Measurements from ENCODE around the gene SNX9. TPM values are rescaled to one million over a fixed set of nuclear protein-coding genes. Genes with fewer than 3 reads are reported as not detected.

The SNX9 gene
- total and polyA plus RNA-seq, 5 donors from 2014 or later = 16.4 to 31.6 (median 21.0) TPM

DNA sequence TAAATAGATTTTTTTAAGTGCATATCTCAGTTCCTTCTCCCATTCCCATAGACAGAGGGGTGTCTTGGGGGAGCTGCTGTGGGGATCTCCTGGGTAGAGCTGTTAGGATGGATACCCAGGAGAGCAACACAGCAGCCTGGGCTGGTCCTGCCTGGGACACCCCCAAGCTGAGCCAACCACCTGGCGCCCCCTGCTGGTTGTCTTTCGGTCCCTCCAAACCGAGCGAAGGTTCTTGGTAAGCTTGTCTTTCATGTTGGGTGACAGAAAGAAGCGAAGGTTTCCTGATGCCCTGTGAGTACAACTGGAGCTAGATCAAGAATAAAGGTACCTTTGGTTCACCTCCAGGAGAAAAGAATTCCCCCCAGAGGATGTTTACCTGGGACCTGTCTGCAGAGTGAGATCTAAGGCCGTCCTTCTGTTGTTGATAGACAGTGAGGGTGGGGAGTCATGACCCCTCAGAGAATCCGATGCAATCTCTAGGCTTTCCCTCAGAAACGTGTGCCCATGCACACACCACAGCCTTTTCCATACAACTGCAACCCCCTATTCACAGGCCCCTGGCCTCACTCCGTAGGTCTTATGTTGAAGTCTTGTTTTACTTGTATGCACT is 50.8 kb downstream of the SNX9 start:
- peak; percentile 58 to 86 (median 76) for DNase-seq
- H3K27me3 Mint-ChIP-seq = no peaks in the 10 kb centered on the region
- Histone ChIP-seq H3K4me3 (ENCODE audit: low read depth, low read length) (no peak overlapping the region), H3K36me3 (ENCODE audit: control insufficient read depth, insufficient read depth, low read length) (peaks cover 33% of the 10 kb centered on the region), H3K27me3 (ENCODE audit: control insufficient read depth, insufficient read depth, low read length) (no peaks in the 10 kb centered on the region), H3K9me3 (ENCODE audit: control insufficient read depth in 2 of 2, low read length in 2 of 2) (no peaks in the 10 kb centered on the region), H3K27ac (ENCODE audit: insufficient read depth, low read length, poor library complexity, severe bottlenecking) (no peak overlapping the region), H3K4me1 (ENCODE audit: control insufficient read depth, insufficient read depth, low read length, poor library complexity, severe bottlenecking) (peaks cover 13% of the 10 kb centered on the region)
- H3K27ac Mint-ChIP-seq = peak overlapping the region; percentile 27 to 74 (median 66)
- peak overlapping the region in 1 of 4 donors; percentile 23 for H3K4me3 Mint-ChIP-seq
- peak; percentile 68 to 78 for ATAC-seq (ENCODE audit: low read depth in 2 of 2)
- no peaks in the 10 kb centered on the region for H3K9me3 Mint-ChIP-seq
- H3K4me1 Mint-ChIP-seq = peaks cover 15 to 38% (median 21%) of the 10 kb centered on the region in 4 donors
- peaks cover 38% of the 10 kb centered on the region for H3K36me3 Mint-ChIP-seq

- Histone ChIP-seq H3K4me1 (ENCODE audit: control insufficient read depth, insufficient read depth, low read length, poor library complexity, severe bottlenecking) (peaks cover 25% of the 10 kb centered on the region), H3K27ac (ENCODE audit: insufficient read depth, low read length, poor library complexity, severe bottlenecking) (no peak overlapping the region), H3K4me3 (ENCODE audit: low read depth, low read length) (no peak overlapping the region), H3K36me3 (ENCODE audit: control insufficient read depth, insufficient read depth, low read length) (peaks cover 25% of the 10 kb centered on the region), H3K27me3 (ENCODE audit: control insufficient read depth, insufficient read depth, low read length) (no peaks in the 10 kb centered on the region), H3K9me3 (ENCODE audit: control insufficient read depth in 2 of 2, low read length in 2 of 2) (no peaks in the 10 kb centered on the region)
- H3K4me1 Mint-ChIP-seq = peaks cover 34 to 69% (median 40%) of the 10 kb centered on the region in 4 donors
- H3K27ac Mint-ChIP-seq = peak overlapping the region in 2 of 3 donors; percentile 87 to 98
- H3K27me3 Mint-ChIP-seq = no peaks in the 10 kb centered on the region
- no peak for DNase-seq
- H3K4me3 Mint-ChIP-seq = peak overlapping the region in 1 of 4 donors; percentile 48
- no peaks in the 10 kb centered on the region for H3K9me3 Mint-ChIP-seq
- peaks cover 62% of the 10 kb centered on the region for H3K36me3 Mint-ChIP-seq
- ATAC-seq (ENCODE audit: low read depth in 2 of 2) = no peak
Observed at GRCh38 chr6:157877149-157877548, 54.1 kb downstream of the SNX9 start.

- Histone ChIP-seq H3K27me3 (ENCODE audit: control insufficient read depth, insufficient read depth, low read length) (no peaks in the 10 kb centered on the region), H3K4me1 (ENCODE audit: control insufficient read depth, insufficient read depth, low read length, poor library complexity, severe bottlenecking) (peaks cover 25% of the 10 kb centered on the region), H3K4me3 (ENCODE audit: low read depth, low read length) (no peak overlapping the region), H3K9me3 (ENCODE audit: control insufficient read depth in 2 of 2, low read length in 2 of 2) (no peaks in the 10 kb centered on the region), H3K36me3 (ENCODE audit: control insufficient read depth, insufficient read depth, low read length) (peaks cover 28% of the 10 kb centered on the region), H3K27ac (ENCODE audit: insufficient read depth, low read length, poor library complexity, severe bottlenecking) (no peak overlapping the region)
- ATAC-seq (ENCODE audit: low read depth in 2 of 2) (no peak), DNase-seq (no peak)
- Mint-ChIP-seq H3K4me1 (peaks cover 34 to 70% (median 45%) of the 10 kb centered on the region in 4 donors), H3K4me3 (peak overlapping the region; percentile 9 to 48 (median 24)), H3K27ac (peak overlapping the region in 2 of 3 donors; percentile 87 to 98), H3K9me3 (no peaks in the 10 kb centered on the region), H3K27me3 (no peaks in the 10 kb centered on the region), H3K36me3 (peaks cover 69% of the 10 kb centered on the region)
Observed at GRCh38 chr6:157877573-157878438, 54.8 kb downstream of the SNX9 start.

DNA sequence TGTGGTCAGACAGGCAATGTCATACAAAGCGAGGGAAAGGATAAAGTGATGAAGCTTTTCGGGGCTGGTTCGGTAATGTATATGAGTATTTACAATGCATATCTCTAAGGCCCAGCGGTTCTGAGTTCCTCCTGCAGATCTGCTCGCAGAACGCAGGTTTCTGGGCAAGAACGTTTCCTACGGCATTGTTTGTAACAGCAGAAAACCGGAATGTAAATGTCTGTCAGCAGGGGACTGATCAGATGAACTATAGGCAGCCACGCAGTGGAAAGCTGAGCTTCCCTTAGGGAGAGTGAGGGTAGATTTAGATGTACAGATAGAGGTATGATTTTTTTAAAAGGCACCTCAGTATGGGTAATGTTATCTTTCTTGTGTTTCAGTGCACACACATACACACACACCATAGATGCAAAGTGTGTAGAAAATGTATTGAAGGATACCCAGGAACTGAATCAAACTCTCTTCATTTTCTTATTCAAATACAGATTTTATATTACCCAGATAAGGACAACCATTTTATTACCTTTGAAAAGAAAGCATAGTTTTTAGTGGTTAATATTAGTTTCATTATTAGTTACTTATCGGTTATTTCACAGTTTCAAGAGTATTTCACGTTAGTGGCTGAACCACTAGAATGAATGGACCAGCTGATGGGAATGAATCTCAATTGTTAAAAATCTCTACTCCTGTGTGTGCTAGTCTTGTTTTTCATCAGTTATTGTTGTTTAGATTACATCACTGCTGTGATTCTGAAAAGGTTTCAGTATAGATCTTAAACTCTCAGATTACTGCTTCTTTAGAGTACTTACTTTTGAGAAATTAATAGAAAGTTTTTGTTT is 56.2 kb downstream of the SNX9 start:
- Histone ChIP-seq H3K27me3 (ENCODE audit: control insufficient read depth, insufficient read depth, low read length) (no peaks in the 10 kb centered on the region), H3K36me3 (ENCODE audit: control insufficient read depth, insufficient read depth, low read length) (peaks cover 26% of the 10 kb centered on the region), H3K4me1 (ENCODE audit: control insufficient read depth, insufficient read depth, low read length, poor library complexity, severe bottlenecking) (peaks cover 37% of the 10 kb centered on the region), H3K4me3 (ENCODE audit: low read depth, low read length) (peak overlapping the region; percentile 15), H3K27ac (ENCODE audit: insufficient read depth, low read length, poor library complexity, severe bottlenecking) (no peak overlapping the region), H3K9me3 (ENCODE audit: control insufficient read depth in 2 of 2, low read length in 2 of 2) (no peaks in the 10 kb centered on the region)
- no peaks in the 10 kb centered on the region for H3K27me3 Mint-ChIP-seq
- H3K4me3 Mint-ChIP-seq = peak overlapping the region; percentile 3 to 61 (median 34)
- H3K4me1 Mint-ChIP-seq = peaks cover 34 to 73% (median 46%) of the 10 kb centered on the region in 4 donors
- no peaks in the 10 kb centered on the region for H3K9me3 Mint-ChIP-seq
- H3K27ac Mint-ChIP-seq = peak overlapping the region in 2 of 3 donors; percentile 42 to 98
- peak in 1 of 2 donors; percentile 25 for ATAC-seq (ENCODE audit: low read depth in 2 of 2)
- H3K36me3 Mint-ChIP-seq = peaks cover 63% of the 10 kb centered on the region
- peak in 2 of 3 donors; percentile 24 to 54 for DNase-seq

DNA sequence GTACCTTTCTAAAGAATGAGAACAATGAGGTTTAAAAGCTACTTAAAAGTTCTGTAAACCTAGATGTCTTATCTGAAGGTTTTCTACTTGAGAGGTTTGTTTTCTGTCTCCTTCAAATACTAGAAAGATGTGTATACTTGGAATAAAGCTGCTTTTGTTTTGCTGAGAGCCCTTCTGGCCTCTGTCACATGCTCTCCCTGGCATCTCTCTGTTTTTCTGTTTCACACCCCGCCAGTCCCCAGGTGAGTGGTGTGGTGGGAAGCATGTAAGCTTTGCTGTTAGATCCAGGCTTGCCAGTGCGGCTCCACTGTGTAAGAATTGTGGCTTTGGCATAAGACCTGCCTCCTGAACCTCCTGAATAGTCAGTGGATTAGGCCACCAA is 56.8 kb downstream of the SNX9 start:
- Mint-ChIP-seq H3K9me3 (no peaks in the 10 kb centered on the region), H3K36me3 (peaks cover 57% of the 10 kb centered on the region), H3K4me3 (peak overlapping the region in 1 of 4 donors; percentile 37), H3K27me3 (no peaks in the 10 kb centered on the region), H3K4me1 (peaks cover 39 to 77% (median 50%) of the 10 kb centered on the region in 4 donors), H3K27ac (peak overlapping the region in 2 of 3 donors; percentile 42 to 98)
- no peak for DNase-seq
- peak overlapping the region; percentile 15 for H3K4me3 ChIP-seq (ENCODE audit: low read depth, low read length)
- peaks cover 43% of the 10 kb centered on the region for H3K4me1 ChIP-seq (ENCODE audit: control insufficient read depth, insufficient read depth, low read length, poor library complexity, severe bottlenecking)
- no peak overlapping the region for H3K27ac ChIP-seq (ENCODE audit: insufficient read depth, low read length, poor library complexity, severe bottlenecking)
- no peaks in the 10 kb centered on the region for H3K27me3 ChIP-seq (ENCODE audit: control insufficient read depth, insufficient read depth, low read length)
- peaks cover 26% of the 10 kb centered on the region for H3K36me3 ChIP-seq (ENCODE audit: control insufficient read depth, insufficient read depth, low read length)
- no peak for ATAC-seq (ENCODE audit: low read depth in 2 of 2)
- H3K9me3 ChIP-seq (ENCODE audit: control insufficient read depth in 2 of 2, low read length in 2 of 2) = no peaks in the 10 kb centered on the region

GRCh38 chr6:157880534-157880933 is 57.5 kb downstream of the SNX9 start:
- no peaks in the 10 kb centered on the region for H3K9me3 Mint-ChIP-seq
- no peaks in the 10 kb centered on the region for H3K27me3 Mint-ChIP-seq
- Histone ChIP-seq H3K4me3 (ENCODE audit: low read depth, low read length) (no peak overlapping the region), H3K4me1 (ENCODE audit: control insufficient read depth, insufficient read depth, low read length, poor library complexity, severe bottlenecking) (peaks cover 50% of the 10 kb centered on the region), H3K9me3 (ENCODE audit: control insufficient read depth in 2 of 2, low read length in 2 of 2) (no peaks in the 10 kb centered on the region), H3K27ac (ENCODE audit: insufficient read depth, low read length, poor library complexity, severe bottlenecking) (no peak overlapping the region), H3K27me3 (ENCODE audit: control insufficient read depth, insufficient read depth, low read length) (no peaks in the 10 kb centered on the region), H3K36me3 (ENCODE audit: control insufficient read depth, insufficient read depth, low read length) (peaks cover 20% of the 10 kb centered on the region)
- H3K36me3 Mint-ChIP-seq = peaks cover 51% of the 10 kb centered on the region
- peak overlapping the region; percentile 9 to 52 (median 36) for H3K4me3 Mint-ChIP-seq
- no peak for DNase-seq
- H3K27ac Mint-ChIP-seq = peak overlapping the region in 2 of 3 donors; percentile 42 to 98
- ATAC-seq (ENCODE audit: low read depth in 2 of 2) = no peak
- H3K4me1 Mint-ChIP-seq = peaks cover 41 to 83% (median 55%) of the 10 kb centered on the region in 4 donors

DNA sequence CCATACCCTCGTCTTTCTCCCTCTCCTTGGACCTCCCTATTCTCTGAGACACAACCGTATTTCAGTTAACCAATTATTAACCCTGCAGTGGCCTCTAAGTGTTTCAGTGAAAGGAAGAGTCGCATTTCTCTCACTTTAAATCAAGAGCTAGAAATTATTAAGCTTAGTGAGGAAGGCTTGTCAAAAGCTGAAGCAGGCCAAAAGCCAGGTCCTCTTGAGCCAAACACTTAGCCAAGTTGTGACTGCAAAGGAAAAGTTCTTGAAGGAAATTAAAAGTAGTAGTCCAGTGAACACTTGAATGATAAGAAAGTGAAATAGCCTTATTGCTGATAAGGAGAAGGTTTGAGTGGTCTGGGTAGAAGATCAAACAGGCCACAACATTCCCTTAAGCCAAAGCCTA is 58.3 kb downstream of the SNX9 start:
- Mint-ChIP-seq H3K36me3 (peaks cover 56% of the 10 kb centered on the region), H3K27ac (peak overlapping the region in 2 of 3 donors; percentile 89 to 98)
- H3K4me1 ChIP-seq (ENCODE audit: control insufficient read depth, insufficient read depth, low read length, poor library complexity, severe bottlenecking) = peaks cover 57% of the 10 kb centered on the region

More for the DNA sequence above, 58.3 kb downstream of the SNX9 start:
- H3K27ac ChIP-seq (ENCODE audit: insufficient read depth, low read length, poor library complexity, severe bottlenecking) = no peak overlapping the region
- no peaks in the 10 kb centered on the region for H3K9me3 ChIP-seq (ENCODE audit: control insufficient read depth in 2 of 2, low read length in 2 of 2)
- H3K36me3 ChIP-seq (ENCODE audit: control insufficient read depth, insufficient read depth, low read length) = peaks cover 15% of the 10 kb centered on the region
- H3K4me3 ChIP-seq (ENCODE audit: low read depth, low read length) = no peak overlapping the region
- no peak for ATAC-seq (ENCODE audit: low read depth in 2 of 2)
- Mint-ChIP-seq H3K27me3 (no peaks in the 10 kb centered on the region), H3K4me3 (no peak overlapping the region), H3K4me1 (peaks cover 47 to 90% (median 62%) of the 10 kb centered on the region in 4 donors), H3K9me3 (no peaks in the 10 kb centered on the region)
- no peaks in the 10 kb centered on the region for H3K27me3 ChIP-seq (ENCODE audit: control insufficient read depth, insufficient read depth, low read length)
- DNase-seq = no peak

Measured in CD4-positive, CD25-positive, alpha-beta regulatory T cell (primary cell).